GM21390 (cell line): Measurements from ENCODE around the gene TEX12.
"Not testable (repeated sequence)": the region's sequence is repeated elsewhere in the genome, so short reads cannot be mapped to it uniquely, and the experiment has no call there.

Source experiments
- ATAC-seq: cut with Tn5 transposase; IDR thresholded peaks from one replicate; pipeline ENCODE4 v1.9.1; 2021; ENCODE audit not compliant: unreplicated experiment

The TEX12 gene

GRCh38 chr11:112167145-112167544, at the start of gene TEX12:
Gene TEX12 (plus strand): TSS chr11:112167372. CDS start chr11:112169269, 1,897 bp downstream.
- no peak for ATAC-seq

GRCh38 chr11:112118176-112118575, 49.0 kb upstream of the TEX12 start:
- no peak for ATAC-seq

- no peak for ATAC-seq
These were observed 45.1 kb upstream of the TEX12 start for GRCh38 chr11:112121981-112122615.

- ATAC-seq: no peak
These were observed 44.0 kb upstream of the TEX12 start for GRCh38 chr11:112123129-112123528.

- ATAC-seq: no peak
These were observed 40.1 kb upstream of the TEX12 start for GRCh38 chr11:112127056-112127455.

GRCh38 chr11:112128483-112129121, 38.6 kb upstream of the TEX12 start:
- ATAC-seq: no peak

GRCh38 chr11:112129656-112130055, 37.5 kb upstream of the TEX12 start:
- no peak for ATAC-seq

- ATAC-seq: no peak
These were observed 34.4 kb upstream of the TEX12 start for GRCh38 chr11:112132737-112133136.

GRCh38 chr11:112134473-112134872, 32.7 kb upstream of the TEX12 start:
- no peak for ATAC-seq

- ATAC-seq: no peak
These were observed 23.6 kb upstream of the TEX12 start for GRCh38 chr11:112143597-112143996.

- ATAC-seq: no peak
These were observed 16.7 kb upstream of the TEX12 start for GRCh38 chr11:112150517-112150916.

- no peak for ATAC-seq
These were observed 10.8 kb upstream of the TEX12 start for GRCh38 chr11:112156153-112156955.

GRCh38 chr11:112156956-112157766, 10.0 kb upstream of the TEX12 start:
- ATAC-seq: no peak

- no peak for ATAC-seq
These were observed 7.8 kb upstream of the TEX12 start for GRCh38 chr11:112159098-112160065.

- no peak for ATAC-seq
These were observed 6.9 kb upstream of the TEX12 start for GRCh38 chr11:112160091-112160848.

- no peak for ATAC-seq
These were observed 6.2 kb upstream of the TEX12 start for GRCh38 chr11:112161012-112161411.

GRCh38 chr11:112162200-112162599, 5.0 kb upstream of the TEX12 start:
- ATAC-seq: not testable (repeated sequence)

- ATAC-seq: no peak
These were observed 4.2 kb upstream of the TEX12 start for GRCh38 chr11:112162761-112163546.
